B cell (primary cell): ENCODE results near the gene ASB7. TPM values are rescaled to one million over a fixed set of nuclear protein-coding genes. Genes with fewer than 3 reads are reported as not detected.

ENCODE experiments used
- ATAC-seq: fragments of 200-7000 bp; cut with Tn5 transposase; one replicate; pipeline ENCODE4 v1.10.0; 2021; ENCODE audit warnings: low read depth, mild to moderate bottlenecking, moderate number of reproducible peaks, moderate library complexity
- CTCF ChIA-PET: fragments of 350-600 bp; sonication (Branson Sonifier 250); formaldehyde crosslinking; loops from one replicate; lab custom pipeline; 2021; ENCODE audit warnings: antibody characterized with exemption, inconsistent platforms; lab: Charles Lee
- POLR2A ChIA-PET: fragments of 350-600 bp; sonication (Branson Sonifier 250); formaldehyde crosslinking; loops from one replicate; lab custom pipeline; 2021; ENCODE audit warnings: antibody characterized with exemption; lab: Charles Lee
- DNase-seq: peaks from one replicate; pipeline ENCODE4 v3.0.0; 2013
- H2AFZ ChIP-seq: 2 replicates; pipeline ENCODE4 v1.6.1; 2012; ENCODE audit warnings: mild to moderate bottlenecking, low read depth, low read length; ENCODE audit not compliant: insufficient read depth, poor library complexity, severe bottlenecking
- H3K27ac ChIP-seq, 2 donors: 1 replicate in 1 of 2; 2 replicates in 1 of 2; pipeline ENCODE4 v1.5.1; 2012 to 2013; ENCODE audit warnings: low read length in 2 of 2, mild to moderate bottlenecking in 2 of 2, moderate library complexity in 1 of 2
- H3K27me3 ChIP-seq, 4 experiments: fragments of 200-600 bp in 1 of 4; sonication (generic) in 1 of 4; replicated peaks in 1 of 4; 1 replicate in 2 of 4; 2 replicates in 2 of 4; pipeline versions ENCODE4 v1.6.1 to v1.7.0; 2013 to 2016; ENCODE audit warnings: low read length in 3 of 4, mild to moderate bottlenecking in 2 of 4, mixed read lengths in 1 of 4, moderate library complexity in 1 of 4; ENCODE audit not compliant: insufficient read depth in 4 of 4, control insufficient read depth in 3 of 4; ENCODE audit errors: control extremely low read depth in 1 of 4
- H3K36me3 ChIP-seq, 2 experiments: replicated peaks in 1 of 2; 1 replicate in 1 of 2; 2 replicates in 1 of 2; pipeline versions ENCODE4 v1.6.1 to v1.7.1; 2013; ENCODE audit warnings: low read length in 1 of 2; ENCODE audit not compliant: insufficient read depth in 2 of 2, control insufficient read depth in 1 of 2; ENCODE audit errors: control extremely low read depth in 1 of 2, extremely low read depth in 1 of 2
- H3K4me1 ChIP-seq, 2 donors: fragments of 200-600 bp in 1 of 2; sonication (generic) in 1 of 2; 1 replicate in 1 of 2; 2 replicates in 1 of 2; pipeline versions ENCODE4 v1.5.1 to v1.6.1; 2013 to 2017; ENCODE audit warnings: low read length in 2 of 2; ENCODE audit not compliant: control insufficient read depth in 2 of 2, insufficient read depth in 2 of 2
- H3K4me2 ChIP-seq: replicated peaks from 2 replicates; pipeline ENCODE3; 2012; ENCODE audit warnings: mild to moderate bottlenecking, low read depth, low read length; ENCODE audit not compliant: poor library complexity, severe bottlenecking
- H3K4me3 ChIP-seq, 5 experiments: fragments of 200-600 bp in 1 of 5; sonication (generic) in 1 of 5; 1 replicate in 3 of 5; 2 replicates in 2 of 5; pipeline versions ENCODE4 v1.5.1 to v1.7.0; 2011 to 2016; ENCODE audit warnings: low read length in 4 of 5, mild to moderate bottlenecking in 4 of 5, low read depth in 2 of 5, control low read depth in 1 of 5, moderate library complexity in 1 of 5; ENCODE audit not compliant: insufficient read depth in 1 of 5; ENCODE audit errors: control extremely low read depth in 1 of 5, extremely low read depth in 1 of 5
- H3K79me2 ChIP-seq: fragments of 200-600 bp; sonication (generic); one replicate; pipeline ENCODE4 v1.6.0; 2016; ENCODE audit warnings: low read length; ENCODE audit not compliant: control insufficient read depth, insufficient read depth
- H3K9ac ChIP-seq: fragments of 200-600 bp; sonication (generic); 2 replicates; pipeline ENCODE4 v1.6.1; 2017; ENCODE audit warnings: mild to moderate bottlenecking, low read length, moderate library complexity
- H3K9me3 ChIP-seq, 3 donors: one replicate each; pipeline versions ENCODE4 v1.6.1 to v1.7.1; 2013; ENCODE audit warnings: low read length in 2 of 3; ENCODE audit not compliant: control insufficient read depth in 2 of 3, insufficient read depth in 1 of 3; ENCODE audit errors: control extremely low read depth in 1 of 3
- H4K20me1 ChIP-seq: 2 replicates; pipeline ENCODE4 v1.6.0; 2012; ENCODE audit warnings: mild to moderate bottlenecking, low read length; ENCODE audit not compliant: insufficient read depth, control insufficient read depth, poor library complexity, severe bottlenecking
- H3K27ac Mint-ChIP-seq: one replicate; pipeline ENCODE4 v1.8.0; 2021; ENCODE audit warnings: mixed read lengths
- H3K27me3 Mint-ChIP-seq: one replicate; pipeline ENCODE4 v1.8.0; 2021; ENCODE audit warnings: mixed read lengths
- H3K4me1 Mint-ChIP-seq: one replicate; pipeline ENCODE4 v1.8.0; 2021; ENCODE audit warnings: mixed read lengths
- H3K4me3 Mint-ChIP-seq: one replicate; pipeline ENCODE4 v1.8.0; 2021; ENCODE audit warnings: mixed read lengths
- H3K9me3 Mint-ChIP-seq: one replicate; pipeline ENCODE4 v1.8.0; 2022; ENCODE audit warnings: mixed read lengths; ENCODE audit not compliant: insufficient read depth
- CTCF ChIP-seq: fragments of 200-600 bp; IDR thresholded peaks from one replicate; pipeline ENCODE4 v1.8.0; 2022; ENCODE audit warnings: antibody characterized with exemption, mild to moderate bottlenecking
- EZH2 ChIP-seq: IDR thresholded peaks from 2 replicates; pipeline ENCODE4 v1.6.1; 2012; ENCODE audit warnings: borderline replicate concordance, low read depth, mild to moderate bottlenecking, moderate library complexity, low read length; ENCODE audit not compliant: insufficient read depth, poor library complexity, severe bottlenecking
- WGBS: methylation state at CpG from one replicate; pipeline ENCODE4 v1.1.5; 2013; ENCODE audit warnings: missing lambda C conversion rate; ENCODE audit not compliant: insufficient coverage; 5-methylcytosine and 5-hydroxymethylcytosine counted together
- intact Hi-C: fragments of 100-400 bp; cut with micrococcal nuclease; formaldehyde crosslinking; loops from one replicate; pipeline ENCODE4 v1.10.0; 2022
- polyA plus RNA-seq: library from polyadenylated mRNA; depleted of rRNA; stranded (reverse); fragments of >200 nt; gene quantifications from 2 replicates; pipeline ENCODE4 v1.2.3, GENCODE V29; 2012
- total RNA-seq, 2 donors: library from RNA; stranded (reverse); fragments of 120-200 nt in 1 of 2; gene quantifications; 1 replicate in 1 of 2; 2 replicates in 1 of 2; pipeline versions ENCODE4 v1.2.3 to v1.2.4, GENCODE V29; 2013 to 2022

ASB7 gene
- total and polyA plus RNA-seq, 2 donors (not counting 1 experiment from before 2014, with no cell fraction given): 12.1 to 25.0 TPM

GRCh38 chr15:100593431-100593830 is 9.0 kb upstream of the ASB7 start:
- no peak for DNase-seq
- Histone ChIP-seq H3K4me2 (no peak overlapping the region), H4K20me1 (no peaks in the 10 kb centered on the region), H3K4me1 (peaks cover 5 to 7% of the 10 kb centered on the region in 2 donors), H3K27ac (no peak overlapping the region), H2AFZ (no peak overlapping the region), H3K4me3 (no peak overlapping the region), H3K36me3 (no peaks in the 10 kb centered on the region), H3K27me3 (no peaks in the 10 kb centered on the region), H3K9me3 (peaks cover 0 to 16% (median 3%) of the 10 kb centered on the region in 3 donors), H3K79me2 (peaks cover 78% of the 10 kb centered on the region), H3K9ac (no peak overlapping the region)
- no peak for ATAC-seq
- Mint-ChIP-seq H3K27ac (no peak overlapping the region), H3K9me3 (no peaks in the 10 kb centered on the region), H3K4me1 (peaks cover 26% of the 10 kb centered on the region), H3K4me3 (no peak overlapping the region), H3K27me3 (no peaks in the 10 kb centered on the region)
- ChIA-PET POLR2A (no interaction called here), CTCF (no interaction called here)
- intact Hi-C loops: no loop called here
- no peak for TF ChIP-seq EZH2
- no peak for TF ChIP-seq CTCF
- WGBS: no CpG with 5 or more reads among the region's 2 CpGs

GRCh38 chr15:100595964-100596363 is 6.4 kb upstream of the ASB7 start:
- intact Hi-C loops: no loop called here
- no peak overlapping the region for H3K4me3 ChIP-seq
- POLR2A ChIA-PET: no interaction called here
- no peak overlapping the region for H3K4me2 ChIP-seq
- H4K20me1 ChIP-seq: no peaks in the 10 kb centered on the region
- Mint-ChIP-seq H3K9me3 (no peaks in the 10 kb centered on the region), H3K27ac (no peak overlapping the region), H3K4me1 (peaks cover 33% of the 10 kb centered on the region), H3K27me3 (no peaks in the 10 kb centered on the region), H3K4me3 (no peak overlapping the region)
- no peak overlapping the region for H3K27ac ChIP-seq
- H3K27me3 ChIP-seq: no peaks in the 10 kb centered on the region
- CTCF ChIA-PET: interaction anchor here (1.2 kb wide), 1 partner anchor 246 kb away, joined by 4 read pairs; no protein-coding TSS in a partner anchor
- no peaks in the 10 kb centered on the region for H3K9me3 ChIP-seq
- no peak overlapping the region for H2AFZ ChIP-seq
- no peak overlapping the region for H3K9ac ChIP-seq
- H3K79me2 ChIP-seq: peaks cover 91% of the 10 kb centered on the region
- WGBS: 100% methylated on average over 1 of the region's 3 CpGs
- H3K36me3 ChIP-seq: no peaks in the 10 kb centered on the region
- no peak for ATAC-seq
- TF ChIP-seq EZH2 (no peak), CTCF (no peak)
- DNase-seq: no peak
- H3K4me1 ChIP-seq: peaks cover 9 to 12% of the 10 kb centered on the region in 2 donors
